CD4-positive, CD25-positive, alpha-beta regulatory T cell (primary cell): Measurements from ENCODE around the gene NPAT. TPM values are rescaled to one million over a fixed set of nuclear protein-coding genes. Genes with fewer than 3 reads are reported as not detected.

ENCODE experiments used
- ATAC-seq, 2 donors: fragments of 150-1000 bp; cut with Tn5 transposase; one replicate each; pipeline ENCODE4 v1.10.0; 2021; ENCODE audit warnings: low read depth in 2 of 2, moderate number of reproducible peaks in 2 of 2, moderate library complexity in 1 of 2
- DNase-seq, 3 donors: peaks; one replicate each; pipeline versions ENCODE4 v3.0.0 to v3.0.0-alpha.2; 2012 to 2022; ENCODE audit warnings: mixed read lengths in 1 of 3
- H3K27ac ChIP-seq: one replicate; pipeline ENCODE4 v1.7.0; 2013; ENCODE audit warnings: mild to moderate bottlenecking, low read length; ENCODE audit not compliant: insufficient read depth, poor library complexity, severe bottlenecking
- H3K27me3 ChIP-seq: one replicate; pipeline ENCODE4 v1.7.0; 2013; ENCODE audit warnings: low read length; ENCODE audit not compliant: control insufficient read depth, insufficient read depth
- H3K36me3 ChIP-seq: one replicate; pipeline ENCODE4 v1.7.0; 2013; ENCODE audit warnings: mild to moderate bottlenecking, low read length, moderate library complexity; ENCODE audit not compliant: control insufficient read depth, insufficient read depth
- H3K4me1 ChIP-seq: 2 replicates; pipeline ENCODE4 v1.7.0; 2013; ENCODE audit warnings: mild to moderate bottlenecking, low read length; ENCODE audit not compliant: insufficient read depth, control insufficient read depth, poor library complexity, severe bottlenecking
- H3K4me3 ChIP-seq: one replicate; pipeline ENCODE4 v1.7.0; 2013; ENCODE audit warnings: low read depth, mild to moderate bottlenecking, low read length, moderate library complexity
- H3K9me3 ChIP-seq, 2 experiments: 1 replicate in 1 of 2; 2 replicates in 1 of 2; pipeline ENCODE4 v1.7.0; 2013; ENCODE audit warnings: low read length in 2 of 2, mild to moderate bottlenecking in 1 of 2, moderate library complexity in 1 of 2; ENCODE audit not compliant: control insufficient read depth in 2 of 2
- H3K27ac Mint-ChIP-seq, 3 donors: one replicate each; pipeline ENCODE4 v1.8.0; 2020 to 2022; ENCODE audit warnings: mild to moderate bottlenecking in 3 of 3, mixed read lengths in 3 of 3, moderate library complexity in 2 of 3
- H3K27me3 Mint-ChIP-seq: one replicate; pipeline ENCODE4 v1.8.0; 2022; ENCODE audit warnings: mild to moderate bottlenecking, mixed read lengths
- H3K36me3 Mint-ChIP-seq: one replicate; pipeline ENCODE4 v1.8.0; 2020; ENCODE audit warnings: mixed read lengths
- H3K4me1 Mint-ChIP-seq, 4 donors: one replicate each; pipeline ENCODE4 v1.8.0; 2020 to 2022; ENCODE audit warnings: mixed read lengths in 4 of 4, mild to moderate bottlenecking in 1 of 4
- H3K4me3 Mint-ChIP-seq, 4 donors: one replicate each; pipeline ENCODE4 v1.8.0; 2020 to 2022; ENCODE audit warnings: mild to moderate bottlenecking in 4 of 4, mixed read lengths in 4 of 4, moderate library complexity in 3 of 4
- H3K9me3 Mint-ChIP-seq, 7 donors: one replicate each; pipeline ENCODE4 v1.8.0; 2020 to 2022; ENCODE audit warnings: mixed read lengths in 7 of 7, mild to moderate bottlenecking in 3 of 7, moderate library complexity in 2 of 7
- polyA plus RNA-seq, 4 donors: library from polyadenylated mRNA; unstranded; fragments of 300-500 nt; fragmentation: Illumina TruSeq; gene quantifications; one replicate each; pipeline ENCODE4 v1.2.3, GENCODE V29; 2021
- total RNA-seq: library from RNA; stranded (reverse); gene quantifications from one replicate; pipeline ENCODE4 v1.2.3, GENCODE V29; 2022

Gene NPAT
- total and polyA plus RNA-seq, 5 donors from 2014 or later, result 25.5 to 36.5 (median 33.1) TPM

GRCh38 chr11:108206171-108206570 lies 16.3 kb downstream of the NPAT start:
- H3K4me1 ChIP-seq, result peaks cover 3% of the 10 kb centered on the region
- no peak overlapping the region for H3K27ac ChIP-seq
- Mint-ChIP-seq H3K4me3 (peak overlapping the region in 1 of 4 donors; percentile 9), H3K27me3 (no peaks in the 10 kb centered on the region), H3K36me3 (peaks cover 53% of the 10 kb centered on the region), H3K9me3 (peaks cover 0 to 10% (median 6%) of the 10 kb centered on the region in 7 donors), H3K4me1 (peaks cover 28 to 67% (median 42%) of the 10 kb centered on the region in 4 donors), H3K27ac (no peak overlapping the region)
- H3K4me3 ChIP-seq, result no peak overlapping the region
- peaks cover 0 to 18% of the 10 kb centered on the region in 2 experiments for H3K9me3 ChIP-seq
- H3K27me3 ChIP-seq, result no peaks in the 10 kb centered on the region
- H3K36me3 ChIP-seq, result peaks cover 64% of the 10 kb centered on the region
- no peak for DNase-seq
- no peak for ATAC-seq

- DNase-seq (no peak), ATAC-seq (no peak)
- Mint-ChIP-seq H3K4me3 (no peak overlapping the region), H3K27me3 (no peaks in the 10 kb centered on the region), H3K9me3 (peaks cover 0 to 10% (median 4%) of the 10 kb centered on the region in 7 donors), H3K36me3 (peaks cover 48% of the 10 kb centered on the region), H3K27ac (peak overlapping the region in 1 of 3 donors; percentile 43), H3K4me1 (peaks cover 27 to 69% (median 45%) of the 10 kb centered on the region in 4 donors)
- peaks cover 0 to 18% of the 10 kb centered on the region in 2 experiments for H3K9me3 ChIP-seq
- peaks cover 10% of the 10 kb centered on the region for H3K4me1 ChIP-seq
- peaks cover 59% of the 10 kb centered on the region for H3K36me3 ChIP-seq
- no peak overlapping the region for H3K27ac ChIP-seq
- no peak overlapping the region for H3K4me3 ChIP-seq
- H3K27me3 ChIP-seq, result no peaks in the 10 kb centered on the region
These were observed 17.4 kb downstream of the NPAT start for GRCh38 chr11:108204929-108205499.

GRCh38 chr11:108204376-108204775 lies 18.1 kb downstream of the NPAT start:
- ATAC-seq, result no peak
- no peak overlapping the region for H3K27ac ChIP-seq
- H3K9me3 Mint-ChIP-seq, result peaks cover 0 to 10% (median 4%) of the 10 kb centered on the region in 7 donors
- no peaks in the 10 kb centered on the region for H3K27me3 ChIP-seq
- peaks cover 49% of the 10 kb centered on the region for H3K36me3 Mint-ChIP-seq
- H3K36me3 ChIP-seq, result peaks cover 57% of the 10 kb centered on the region
- H3K4me3 ChIP-seq, result no peak overlapping the region
- no peaks in the 10 kb centered on the region for H3K27me3 Mint-ChIP-seq
- no peak overlapping the region for H3K4me3 Mint-ChIP-seq
- H3K4me1 Mint-ChIP-seq, result peaks cover 30 to 70% (median 46%) of the 10 kb centered on the region in 4 donors
- H3K27ac Mint-ChIP-seq, result no peak overlapping the region
- H3K9me3 ChIP-seq, result peaks cover 0 to 18% of the 10 kb centered on the region in 2 experiments
- DNase-seq, result no peak
- H3K4me1 ChIP-seq, result peaks cover 15% of the 10 kb centered on the region

GRCh38 chr11:108203075-108203474 lies 19.4 kb downstream of the NPAT start:
- Histone ChIP-seq H3K4me1 (peaks cover 21% of the 10 kb centered on the region), H3K27ac (no peak overlapping the region), H3K4me3 (no peak overlapping the region), H3K27me3 (no peaks in the 10 kb centered on the region), H3K36me3 (peaks cover 50% of the 10 kb centered on the region), H3K9me3 (peaks cover 0 to 18% of the 10 kb centered on the region in 2 experiments)
- H3K27me3 Mint-ChIP-seq, result no peaks in the 10 kb centered on the region
- peaks cover 34 to 72% (median 49%) of the 10 kb centered on the region in 4 donors for H3K4me1 Mint-ChIP-seq
- DNase-seq (no peak), ATAC-seq (no peak)
- H3K36me3 Mint-ChIP-seq, result peaks cover 48% of the 10 kb centered on the region
- peak overlapping the region in 1 of 4 donors; percentile 50 for H3K4me3 Mint-ChIP-seq
- H3K9me3 Mint-ChIP-seq, result peaks cover 0 to 10% (median 4%) of the 10 kb centered on the region in 7 donors
- H3K27ac Mint-ChIP-seq, result peak overlapping the region in 2 of 3 donors; percentile 32 to 74

- DNase-seq (peak in 2 of 3 donors; percentile 11 to 75), ATAC-seq (peak; percentile 62 to 65)
- Histone ChIP-seq H3K27ac (peak overlapping the region; percentile 60), H3K36me3 (peaks cover 38% of the 10 kb centered on the region), H3K9me3 (peaks cover 0 to 6% of the 10 kb centered on the region in 2 experiments), H3K27me3 (no peaks in the 10 kb centered on the region), H3K4me3 (no peak overlapping the region), H3K4me1 (peaks cover 32% of the 10 kb centered on the region)
- peaks cover 43% of the 10 kb centered on the region for H3K36me3 Mint-ChIP-seq
- peak overlapping the region in 2 of 4 donors; percentile 34 to 51 for H3K4me3 Mint-ChIP-seq
- no peaks in the 10 kb centered on the region for H3K27me3 Mint-ChIP-seq
- peaks cover 0 to 3% (median 0%) of the 10 kb centered on the region in 7 donors for H3K9me3 Mint-ChIP-seq
- H3K4me1 Mint-ChIP-seq, result peaks cover 57 to 91% (median 72%) of the 10 kb centered on the region in 4 donors
- H3K27ac Mint-ChIP-seq, result peak overlapping the region; percentile 72 to 87 (median 83)
These were observed 22.8 kb downstream of the NPAT start for GRCh38 chr11:108199446-108200321.

- Histone ChIP-seq H3K36me3 (peaks cover 38% of the 10 kb centered on the region), H3K4me3 (no peak overlapping the region), H3K27me3 (no peaks in the 10 kb centered on the region), H3K4me1 (peaks cover 32% of the 10 kb centered on the region), H3K9me3 (no peaks in the 10 kb centered on the region), H3K27ac (no peak overlapping the region)
- ATAC-seq (no peak), DNase-seq (no peak)
- Mint-ChIP-seq H3K4me1 (peaks cover 55 to 85% (median 70%) of the 10 kb centered on the region in 4 donors), H3K27ac (peak overlapping the region in 1 of 3 donors; percentile 88), H3K9me3 (peaks cover 0 to 3% (median 0%) of the 10 kb centered on the region in 7 donors), H3K27me3 (no peaks in the 10 kb centered on the region), H3K36me3 (peaks cover 36% of the 10 kb centered on the region), H3K4me3 (peak overlapping the region in 1 of 4 donors; percentile 6)
These were observed 23.6 kb downstream of the NPAT start for GRCh38 chr11:108198833-108199232.

GRCh38 chr11:108197351-108197750 lies 25.1 kb downstream of the NPAT start:
- H3K27me3 Mint-ChIP-seq, result no peaks in the 10 kb centered on the region
- Histone ChIP-seq H3K4me1 (peaks cover 32% of the 10 kb centered on the region), H3K27me3 (no peaks in the 10 kb centered on the region), H3K4me3 (peak overlapping the region; percentile 28), H3K27ac (peak overlapping the region; percentile 2), H3K36me3 (peaks cover 46% of the 10 kb centered on the region), H3K9me3 (no peaks in the 10 kb centered on the region)
- peaks cover 33% of the 10 kb centered on the region for H3K36me3 Mint-ChIP-seq
- no peaks in the 10 kb centered on the region for H3K9me3 Mint-ChIP-seq
- ATAC-seq, result no peak
- H3K4me1 Mint-ChIP-seq, result peaks cover 40 to 72% (median 57%) of the 10 kb centered on the region in 4 donors
- H3K4me3 Mint-ChIP-seq, result peak overlapping the region in 1 of 4 donors; percentile 51
- H3K27ac Mint-ChIP-seq, result peak overlapping the region in 2 of 3 donors; percentile 79 to 83
- peak in 1 of 3 donors; percentile 39 for DNase-seq
